Embryonic facial prominence (tissue), 1 donor: ENCODE results near the gene SHISA6.

ENCODE experiments used
- DNase-seq: peaks from one replicate; pipeline ENCODE4 v3.0.0-alpha.2; 2016; ENCODE audit errors: extremely low spot score

Gene SHISA6

GRCh38 chr17:11458279-11458678, 217.3 kb downstream of the SHISA6 start:
- no peak for DNase-seq

- no peak for DNase-seq
These were observed 218.9 kb downstream of the SHISA6 start for GRCh38 chr17:11459861-11460331.

- no peak for DNase-seq
These were observed 221.1 kb downstream of the SHISA6 start for GRCh38 chr17:11461993-11462548.

- no peak for DNase-seq
These were observed 226.6 kb downstream of the SHISA6 start for GRCh38 chr17:11467639-11468038.

GRCh38 chr17:11485336-11486100, 244.5 kb downstream of the SHISA6 start:
- DNase-seq = no peak

GRCh38 chr17:11486101-11486867, 245.3 kb downstream of the SHISA6 start:
- DNase-seq = no peak

- DNase-seq = no peak
These were observed 245.9 kb downstream of the SHISA6 start for GRCh38 chr17:11486868-11487310.

GRCh38 chr17:11487469-11487868, 246.5 kb downstream of the SHISA6 start:
- no peak for DNase-seq

GRCh38 chr17:11488407-11488806, 247.4 kb downstream of the SHISA6 start:
- DNase-seq = no peak

GRCh38 chr17:11490171-11490755, 249.2 kb downstream of the SHISA6 start:
- no peak for DNase-seq

- DNase-seq = no peak
These were observed 251.5 kb downstream of the SHISA6 start for GRCh38 chr17:11492511-11492910.

GRCh38 chr17:11493936-11494335, 252.9 kb downstream of the SHISA6 start:
- no peak for DNase-seq

GRCh38 chr17:11495613-11496012, 254.6 kb downstream of the SHISA6 start:
- no peak for DNase-seq

- DNase-seq = no peak
These were observed 258.9 kb downstream of the SHISA6 start for GRCh38 chr17:11499881-11500280.

GRCh38 chr17:11503308-11504035, 262.5 kb downstream of the SHISA6 start:
- DNase-seq = no peak

- peak; percentile 61 for DNase-seq
These were observed 265.6 kb downstream of the SHISA6 start for GRCh38 chr17:11506635-11507034.

- no peak for DNase-seq
These were observed 270.7 kb downstream of the SHISA6 start for GRCh38 chr17:11511696-11512095.

GRCh38 chr17:11514565-11514964, 273.6 kb downstream of the SHISA6 start:
- DNase-seq = no peak

- no peak for DNase-seq
These were observed 274.1 kb downstream of the SHISA6 start for GRCh38 chr17:11514981-11515680.

- DNase-seq = no peak
These were observed 274.9 kb downstream of the SHISA6 start for GRCh38 chr17:11515901-11516300.

- no peak for DNase-seq
These were observed 294.2 kb downstream of the SHISA6 start for GRCh38 chr17:11535231-11535630.
